Body of pancreas (tissue), 4 donors: ENCODE data around the gene LDB1. TPM values are rescaled to one million over a fixed set of nuclear protein-coding genes. Genes with fewer than 3 reads are reported as not detected.

Experiments used
- ATAC-seq: fragments of 150-250 bp; one replicate; pipeline ENCODE4 v1.9.1; 2016
- DNase-seq, 4 donors: peaks; one replicate each; pipeline ENCODE4 v3.0.0-alpha.2; 2019
- H3K27ac ChIP-seq, 4 donors: fragments of 200-600 bp; sonication (generic); 1 replicate in 3 of 4; 2 replicates in 1 of 4; pipeline versions ENCODE4 v1.5.1 to v1.6.1; 2016 to 2019; ENCODE audit warnings: mild to moderate bottlenecking in 1 of 4, mixed read lengths in 1 of 4, moderate library complexity in 1 of 4
- H3K27me3 ChIP-seq, 2 donors: fragments of 200-600 bp; sonication (generic); one replicate each; pipeline ENCODE4 v1.6.0; 2016; ENCODE audit warnings: mild to moderate bottlenecking in 1 of 2
- H3K36me3 ChIP-seq, 2 donors: fragments of 200-600 bp; sonication (generic); replicated peaks in 1 of 2; 2 replicates each; pipeline ENCODE4 v1.5.1; 2016; ENCODE audit warnings: low read depth in 2 of 2; ENCODE audit not compliant: insufficient read depth in 1 of 2
- H3K4me1 ChIP-seq: fragments of 200-600 bp; sonication (generic); one replicate; pipeline ENCODE4 v1.6.0; 2016
- H3K4me3 ChIP-seq, 2 donors: fragments of 200-600 bp; sonication (generic); 1 replicate in 1 of 2; 2 replicates in 1 of 2; pipeline ENCODE4 v1.5.1; 2016 to 2019
- H3K9me3 ChIP-seq, 3 donors: fragments of 200-600 bp; sonication (generic); 1 replicate in 2 of 3; 2 replicates in 1 of 3; pipeline ENCODE4 v1.5.1; 2016
- POLR2A ChIP-seq, 3 donors: fragments of 450-650 bp; IDR thresholded peaks; one replicate each; pipeline ENCODE4 v1.6.1; 2016; ENCODE audit warnings: antibody characterized with exemption in 3 of 3, mild to moderate bottlenecking in 2 of 3
- WGBS, 2 donors: methylation state at CpG; one replicate each; pipeline ENCODE4 v1.1.5; 2017; 5-methylcytosine and 5-hydroxymethylcytosine counted together
- intact Hi-C: fragments of 100-400 bp; cut with DNase I; formaldehyde crosslinking; loops from one replicate; pipeline ENCODE4 v1.15.1; 2023
- total RNA-seq, 2 donors: library from RNA; depleted of rRNA; stranded (reverse); fragments of >200 nt; gene quantifications; one replicate each; pipeline ENCODE4 v1.1.0, GENCODE V29; 2016
- TF ChIP-seq, protein P1 (sequence below), 7 experiments: fragments of 450-650 bp in 4 of 7; fragments of 200-600 bp in 3 of 7; sonication (generic) in 3 of 7; IDR thresholded peaks; one replicate each; pipeline ENCODE4 v1.5.1; 2016 to 2019; ENCODE audit warnings: antibody characterized with exemption in 7 of 7

The LDB1 gene
- total RNA-seq, 2 donors from 2014 or later: 17.1 to 24.4 TPM

DNA sequence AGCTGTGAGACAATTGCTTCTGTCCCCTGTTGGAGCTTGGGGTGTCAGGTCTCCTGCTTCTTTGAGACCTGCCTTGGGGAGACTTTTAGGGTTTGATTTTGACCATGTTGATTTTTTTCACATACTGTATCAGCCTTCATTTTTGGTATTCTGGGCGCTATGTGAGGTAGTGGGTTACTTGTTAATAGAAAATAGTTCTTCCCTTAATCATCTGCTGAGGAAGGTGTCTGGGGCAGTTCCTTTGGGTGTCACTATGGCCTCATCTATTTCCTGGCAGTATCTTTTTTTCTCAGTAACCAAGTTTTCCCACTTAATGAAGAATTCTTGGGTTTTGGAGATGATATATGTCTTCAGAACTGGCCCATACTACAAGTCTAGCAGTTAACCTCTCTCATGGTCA, 27.4 kb upstream of the LDB1 start:
- Histone ChIP-seq H3K4me1 (peaks cover 8% of the 10 kb centered on the region), H3K36me3 (peaks cover 6 to 16% of the 10 kb centered on the region in 2 donors), H3K27me3 (no peaks in the 10 kb centered on the region), H3K9me3 (no peaks in the 10 kb centered on the region), H3K27ac (no peak overlapping the region), H3K4me3 (no peak overlapping the region)
- no peak for TF ChIP-seq POLR2A (IDR thresholded peaks at IDR 0.05)
- TF ChIP-seq, protein P1, sequence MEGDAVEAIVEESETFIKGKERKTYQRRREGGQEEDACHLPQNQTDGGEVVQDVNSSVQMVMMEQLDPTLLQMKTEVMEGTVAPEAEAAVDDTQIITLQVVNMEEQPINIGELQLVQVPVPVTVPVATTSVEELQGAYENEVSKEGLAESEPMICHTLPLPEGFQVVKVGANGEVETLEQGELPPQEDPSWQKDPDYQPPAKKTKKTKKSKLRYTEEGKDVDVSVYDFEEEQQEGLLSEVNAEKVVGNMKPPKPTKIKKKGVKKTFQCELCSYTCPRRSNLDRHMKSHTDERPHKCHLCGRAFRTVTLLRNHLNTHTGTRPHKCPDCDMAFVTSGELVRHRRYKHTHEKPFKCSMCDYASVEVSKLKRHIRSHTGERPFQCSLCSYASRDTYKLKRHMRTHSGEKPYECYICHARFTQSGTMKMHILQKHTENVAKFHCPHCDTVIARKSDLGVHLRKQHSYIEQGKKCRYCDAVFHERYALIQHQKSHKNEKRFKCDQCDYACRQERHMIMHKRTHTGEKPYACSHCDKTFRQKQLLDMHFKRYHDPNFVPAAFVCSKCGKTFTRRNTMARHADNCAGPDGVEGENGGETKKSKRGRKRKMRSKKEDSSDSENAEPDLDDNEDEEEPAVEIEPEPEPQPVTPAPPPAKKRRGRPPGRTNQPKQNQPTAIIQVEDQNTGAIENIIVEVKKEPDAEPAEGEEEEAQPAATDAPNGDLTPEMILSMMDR (IDR thresholded peaks at IDR 0.05): no peak
- intact Hi-C loops: no loop called here
- no peak for DNase-seq
- 100% methylated on average over 1 of the region's 1 CpG for WGBS, 2 donors
- ATAC-seq: no peak

DNA sequence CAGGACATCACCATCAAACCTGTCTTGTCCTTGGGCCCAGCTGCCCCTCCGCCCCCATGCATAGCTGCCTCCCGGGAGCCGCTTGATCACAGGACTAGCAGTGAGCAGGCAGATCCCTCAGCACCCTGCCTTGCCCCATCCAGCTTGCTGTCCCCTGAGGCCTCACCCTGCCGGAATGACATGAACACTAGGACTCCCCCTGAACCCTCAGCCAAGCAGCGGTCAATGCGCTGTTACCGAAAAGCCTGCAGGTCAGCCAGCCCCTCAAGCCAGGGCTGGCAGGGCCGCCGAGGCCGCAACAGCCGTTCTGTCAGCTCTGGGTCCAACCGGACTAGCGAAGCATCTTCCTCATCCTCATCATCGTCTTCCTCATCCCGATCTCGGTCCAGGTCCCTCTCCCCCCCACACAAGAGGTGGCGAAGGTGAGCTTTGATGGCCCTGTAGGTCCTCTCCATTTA, 26.8 kb upstream of the LDB1 start:
- H3K36me3 ChIP-seq: peaks cover 6 to 16% of the 10 kb centered on the region in 2 donors
- no peak overlapping the region for H3K27ac ChIP-seq
- ATAC-seq (no peak), DNase-seq (no peak)
- intact Hi-C loops: no loop called here
- no peaks in the 10 kb centered on the region for H3K9me3 ChIP-seq
- 92 to 95% methylated on average over 14 to 17 of the region's 17 CpGs for WGBS, 2 donors
- H3K27me3 ChIP-seq: no peaks in the 10 kb centered on the region
- H3K4me3 ChIP-seq: no peak overlapping the region
- H3K4me1 ChIP-seq: peaks cover 8% of the 10 kb centered on the region
- TF ChIP-seq, protein P1 (IDR thresholded peaks at IDR 0.05): no peak
- TF ChIP-seq POLR2A (IDR thresholded peaks at IDR 0.05): no peak

DNA sequence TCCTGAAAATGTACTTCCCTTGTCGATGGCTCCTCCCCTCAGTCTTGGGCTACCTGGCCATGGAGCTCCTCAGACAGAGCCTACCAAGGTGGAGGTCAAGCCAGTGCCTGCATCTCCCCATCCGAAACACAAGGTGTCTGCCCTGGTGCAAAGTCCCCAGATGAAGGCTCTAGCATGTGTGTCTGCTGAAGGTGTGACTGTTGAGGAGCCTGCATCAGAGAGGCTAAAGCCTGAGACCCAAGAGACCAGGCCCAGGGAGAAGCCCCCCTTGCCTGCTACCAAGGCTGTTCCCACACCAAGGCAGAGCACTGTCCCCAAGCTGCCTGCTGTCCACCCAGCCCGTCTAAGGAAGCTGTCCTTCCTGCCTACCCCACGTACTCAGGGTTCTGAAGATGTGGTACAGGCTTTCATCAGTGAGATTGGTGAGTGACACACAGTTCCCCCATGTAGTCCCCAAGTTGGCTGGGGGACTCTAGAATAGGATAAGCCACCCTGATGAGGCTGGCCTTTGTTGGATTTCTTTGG, 21.5 kb upstream of the LDB1 start:
- Histone ChIP-seq H3K4me1 (peaks cover 2% of the 10 kb centered on the region), H3K9me3 (no peaks in the 10 kb centered on the region), H3K4me3 (no peak overlapping the region), H3K27ac (no peak overlapping the region), H3K27me3 (no peaks in the 10 kb centered on the region), H3K36me3 (peaks cover 0 to 25% of the 10 kb centered on the region in 2 donors)
- intact Hi-C loops: no loop called here
- TF ChIP-seq, protein P1 (IDR thresholded peaks at IDR 0.05): no peak
- TF ChIP-seq POLR2A (IDR thresholded peaks at IDR 0.05): no peak
- DNase-seq: no peak
- 79 to 93% methylated on average over 2 to 4 of the region's 4 CpGs for WGBS, 2 donors
- no peak for ATAC-seq

DNA sequence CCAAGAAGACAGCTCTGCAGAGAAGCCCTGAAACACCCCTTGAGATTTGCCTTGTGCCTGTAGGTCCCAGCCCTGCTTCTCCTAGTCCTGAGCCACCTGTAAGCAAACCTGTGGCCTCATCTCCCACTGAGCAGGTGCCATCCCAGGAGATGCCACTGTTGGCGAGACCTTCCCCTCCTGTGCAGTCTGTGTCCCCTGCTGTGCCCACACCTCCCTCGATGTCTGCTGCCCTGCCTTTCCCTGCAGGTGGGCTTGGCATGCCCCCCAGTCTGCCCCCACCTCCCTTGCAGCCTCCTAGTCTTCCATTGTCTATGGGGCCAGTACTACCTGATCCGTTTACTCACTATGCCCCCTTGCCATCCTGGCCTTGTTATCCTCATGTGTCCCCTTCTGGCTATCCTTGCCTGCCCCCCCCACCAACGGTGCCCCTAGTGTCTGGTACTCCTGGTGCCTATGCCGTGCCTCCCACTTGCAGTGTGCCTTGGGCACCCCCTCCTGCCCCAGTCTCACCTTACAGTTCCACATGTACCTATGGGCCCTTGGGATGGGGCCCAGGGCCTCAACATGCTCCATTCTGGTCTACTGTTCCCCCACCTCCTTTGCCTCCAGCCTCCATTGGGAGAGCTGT, 20.9 kb upstream of the LDB1 start:
- H3K4me3 ChIP-seq: no peak overlapping the region
- peaks cover 0 to 25% of the 10 kb centered on the region in 2 donors for H3K36me3 ChIP-seq
- WGBS, 2 donors: 88 to 89% methylated on average over 4 to 5 of the region's 5 CpGs
- H3K4me1 ChIP-seq: peaks cover 5% of the 10 kb centered on the region
- intact Hi-C loops: no loop called here
- no peak for DNase-seq
- H3K27ac ChIP-seq: no peak overlapping the region
- ATAC-seq: no peak
- no peak for TF ChIP-seq POLR2A (IDR thresholded peaks at IDR 0.05)
- TF ChIP-seq, protein P1 (IDR thresholded peaks at IDR 0.05): no peak
- H3K9me3 ChIP-seq: no peaks in the 10 kb centered on the region
- no peaks in the 10 kb centered on the region for H3K27me3 ChIP-seq

DNA sequence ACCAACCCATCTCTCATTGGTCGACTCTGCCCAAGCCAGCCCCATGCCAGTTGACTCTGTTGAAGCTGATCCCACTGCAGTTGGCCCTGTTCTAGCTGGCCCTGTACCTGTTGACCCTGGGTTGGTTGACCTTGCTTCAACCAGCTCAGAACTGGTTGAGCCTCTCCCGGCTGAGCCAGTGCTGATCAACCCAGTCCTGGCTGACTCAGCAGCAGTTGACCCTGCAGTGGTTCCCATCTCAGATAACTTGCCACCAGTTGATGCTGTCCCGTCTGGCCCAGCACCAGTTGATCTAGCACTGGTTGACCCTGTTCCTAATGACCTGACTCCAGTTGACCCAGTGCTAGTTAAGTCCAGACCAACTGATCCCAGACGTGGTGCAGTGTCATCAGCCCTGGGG, 20.1 kb upstream of the LDB1 start:
- no peak for DNase-seq
- no peaks in the 10 kb centered on the region for H3K27me3 ChIP-seq
- H3K4me1 ChIP-seq: peaks cover 13% of the 10 kb centered on the region
- no peaks in the 10 kb centered on the region for H3K9me3 ChIP-seq
- peaks cover 0 to 25% of the 10 kb centered on the region in 2 donors for H3K36me3 ChIP-seq
- no peak overlapping the region for H3K4me3 ChIP-seq
- 67 to 75% methylated on average over 1 to 4 of the region's 4 CpGs for WGBS, 2 donors
- no peak for TF ChIP-seq POLR2A (IDR thresholded peaks at IDR 0.05)
- TF ChIP-seq, protein P1 (IDR thresholded peaks at IDR 0.05): no peak
- ATAC-seq: no peak
- H3K27ac ChIP-seq: no peak overlapping the region
- intact Hi-C loops: no loop called here
